ENCODE results near the gene SLC1A3.
"Not testable (repeated sequence)": the region's sequence is repeated elsewhere in the genome, so short reads cannot be mapped to it uniquely, and the experiment has no call there.

Gene SLC1A3

GRCh38 chr5:36606428-36607113 is at the start of gene SLC1A3:
TSS of gene SLC1A3 (plus strand) at chr5:36606606. CDS start at chr5:36608424, 1,818 bp downstream.
- DNase-seq: peak; percentile 48 to 63

- no peak for DNase-seq
Measured at GRCh38 chr5:36558641-36559040, 47.8 kb upstream of the SLC1A3 start.

- no peak for DNase-seq
Measured at GRCh38 chr5:36561601-36562000, 44.8 kb upstream of the SLC1A3 start.

GRCh38 chr5:36569491-36569890 is 36.9 kb upstream of the SLC1A3 start:
- no peak for DNase-seq

GRCh38 chr5:36570301-36571095 is 35.9 kb upstream of the SLC1A3 start:
- no peak for DNase-seq

- no peak for DNase-seq
Measured at GRCh38 chr5:36571401-36572042, 34.9 kb upstream of the SLC1A3 start.

GRCh38 chr5:36573438-36573837 is 33.0 kb upstream of the SLC1A3 start:
- no peak for DNase-seq

GRCh38 chr5:36575361-36575781 is 31.0 kb upstream of the SLC1A3 start:
- DNase-seq: no peak

GRCh38 chr5:36576721-36577120 is 29.7 kb upstream of the SLC1A3 start:
- no peak for DNase-seq

GRCh38 chr5:36579858-36580257 is 26.5 kb upstream of the SLC1A3 start:
- not testable (repeated sequence) for DNase-seq

GRCh38 chr5:36581070-36581469 is 25.3 kb upstream of the SLC1A3 start:
- no peak for DNase-seq

- DNase-seq: no peak
Measured at GRCh38 chr5:36584009-36584875, 22.2 kb upstream of the SLC1A3 start.

- DNase-seq: no peak
Measured at GRCh38 chr5:36585701-36586100, 20.7 kb upstream of the SLC1A3 start.

GRCh38 chr5:36587354-36587753 is 19.1 kb upstream of the SLC1A3 start:
- DNase-seq: no peak

- DNase-seq: not testable (repeated sequence)
Measured at GRCh38 chr5:36589735-36590134, 16.7 kb upstream of the SLC1A3 start.

GRCh38 chr5:36590513-36591286 is 15.7 kb upstream of the SLC1A3 start:
- DNase-seq: no peak

- no peak for DNase-seq
Measured at GRCh38 chr5:36593867-36594266, 12.5 kb upstream of the SLC1A3 start.

GRCh38 chr5:36596247-36596646 is 10.2 kb upstream of the SLC1A3 start:
- no peak for DNase-seq

- DNase-seq: no peak
Measured at GRCh38 chr5:36596756-36597155, 9.7 kb upstream of the SLC1A3 start.

GRCh38 chr5:36598045-36598444 is 8.4 kb upstream of the SLC1A3 start:
- DNase-seq: no peak

GRCh38 chr5:36599986-36600779 is 6.2 kb upstream of the SLC1A3 start:
- no peak for DNase-seq
